Hepatocyte (in vitro differentiated cells): ENCODE measurements around the gene TLCD3B.

Experiments
- CTCF ChIP-seq: fragments of 200-600 bp; sonication (generic); IDR thresholded peaks from 2 replicates; pipeline ENCODE4 v1.5.1; 2016; ENCODE audit warnings: antibody characterized with exemption, mild to moderate bottlenecking; ENCODE audit not compliant: poor library complexity
- EZH2 ChIP-seq: fragments of 200-600 bp; sonication (generic); IDR thresholded peaks from 2 replicates; pipeline ENCODE4 v1.6.1; 2016; ENCODE audit warnings: antibody characterized with exemption, mild to moderate bottlenecking, borderline replicate concordance
- EZH2phosphoT487 ChIP-seq: fragments of 200-600 bp; sonication (generic); IDR thresholded peaks from one replicate; pipeline ENCODE4 v1.6.1; 2018; ENCODE audit warnings: antibody characterized with exemption, mild to moderate bottlenecking, low read depth, moderate library complexity; ENCODE audit not compliant: unreplicated experiment, severe bottlenecking

- TF ChIP-seq CTCF (peak; percentile 75), EZH2 (no peak), EZH2phosphoT487 (no peak)
Measured at GRCh38 chr16:30032083-30032819, 1.2 kb upstream of the TLCD3B start.
